Right lobe of liver (tissue), 4 donors: ENCODE data around the gene PGAM4.

Experiments
- POLR2A ChIP-seq: fragments of 450-650 bp; IDR thresholded peaks from one replicate; pipeline ENCODE4 v1.6.1; 2017; ENCODE audit warnings: antibody characterized with exemption, mild to moderate bottlenecking
- TF ChIP-seq, protein P1 (sequence below), 4 donors: fragments of 200-600 bp in 3 of 4; fragments of 450-650 bp in 1 of 4; IDR thresholded peaks; one replicate each; pipeline versions ENCODE4 v1.5.1 to v1.8.0; 2016 to 2022; ENCODE audit warnings: antibody characterized with exemption in 4 of 4, mild to moderate bottlenecking in 2 of 4
- donor health status: DM: no; HTN: no; CAD: no.
- donor health status: DM: no; HTN: no; CAD: no.
- donor health status: DM: no; HTN: yes; CAD: no.

DNA sequence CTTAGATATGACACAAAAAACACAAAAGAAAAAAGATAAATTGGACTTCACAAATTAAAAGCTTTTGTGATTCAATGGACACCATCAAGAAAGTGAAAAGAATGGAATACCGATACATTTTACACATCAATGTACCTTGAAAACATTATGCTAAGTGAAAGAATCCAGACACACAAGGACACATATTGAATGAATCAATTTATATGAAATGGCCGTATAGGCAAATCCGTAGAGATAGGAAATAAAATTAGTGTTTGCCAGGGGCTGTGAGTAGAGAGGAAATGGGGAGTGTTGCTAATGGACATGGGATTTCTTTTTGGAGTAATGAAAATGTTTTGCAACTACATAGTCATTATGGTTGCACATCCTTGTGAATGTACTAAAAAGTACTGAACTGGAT lies 3.1 kb downstream of the PGAM4 start:
- TF ChIP-seq, protein P1, sequence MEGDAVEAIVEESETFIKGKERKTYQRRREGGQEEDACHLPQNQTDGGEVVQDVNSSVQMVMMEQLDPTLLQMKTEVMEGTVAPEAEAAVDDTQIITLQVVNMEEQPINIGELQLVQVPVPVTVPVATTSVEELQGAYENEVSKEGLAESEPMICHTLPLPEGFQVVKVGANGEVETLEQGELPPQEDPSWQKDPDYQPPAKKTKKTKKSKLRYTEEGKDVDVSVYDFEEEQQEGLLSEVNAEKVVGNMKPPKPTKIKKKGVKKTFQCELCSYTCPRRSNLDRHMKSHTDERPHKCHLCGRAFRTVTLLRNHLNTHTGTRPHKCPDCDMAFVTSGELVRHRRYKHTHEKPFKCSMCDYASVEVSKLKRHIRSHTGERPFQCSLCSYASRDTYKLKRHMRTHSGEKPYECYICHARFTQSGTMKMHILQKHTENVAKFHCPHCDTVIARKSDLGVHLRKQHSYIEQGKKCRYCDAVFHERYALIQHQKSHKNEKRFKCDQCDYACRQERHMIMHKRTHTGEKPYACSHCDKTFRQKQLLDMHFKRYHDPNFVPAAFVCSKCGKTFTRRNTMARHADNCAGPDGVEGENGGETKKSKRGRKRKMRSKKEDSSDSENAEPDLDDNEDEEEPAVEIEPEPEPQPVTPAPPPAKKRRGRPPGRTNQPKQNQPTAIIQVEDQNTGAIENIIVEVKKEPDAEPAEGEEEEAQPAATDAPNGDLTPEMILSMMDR (IDR thresholded peaks at IDR 0.05): no peak
- TF ChIP-seq POLR2A: no peak
